ENCODE data around the gene STRBP. TPM values are rescaled to one million over a fixed set of nuclear protein-coding genes. Genes with fewer than 3 reads are reported as not detected.

The STRBP gene
- total and polyA plus RNA-seq, 9 of the 15 experiments (the other 6 are each of a cell fraction or from before 2014, with no cell fraction given) = 27.7 to 84.0 (median 70.2) TPM

GRCh38 chr9:123300554-123300953 lies 32.2 kb upstream of the STRBP start (continued):
- TF ChIP-seq ARID3A (IDR thresholded peaks at IDR 0.05; ENCODE audit: borderline replicate concordance, low read depth, low read length) (no peak), PURB (CRISPR knock-in tag; IDR thresholded peaks at IDR 0.05; ENCODE audit: low read depth) (no peak), ATF7 (IDR thresholded peaks at IDR 0.05) (no peak), SIX5 (IDR thresholded peaks at IDR 0.05; ENCODE audit: borderline replicate concordance in 1 of 2, insufficient read depth in 1 of 2, low read depth in 1 of 2, low read length in 2 of 2) (no peak), GABPA (tag; conservative IDR thresholded peaks at IDR 0.05; ENCODE audit: low read depth) (no peak), ZNF354B (CRISPR knock-in tag; IDR thresholded peaks at IDR 0.05) (no peak), MED1 (CRISPR knock-in tag; IDR thresholded peaks at IDR 0.05; ENCODE audit: borderline replicate concordance) (no peak), TFAM (CRISPR knock-in tag; conservative IDR thresholded peaks at IDR 0.05) (no peak), SMAD4 (CRISPR knock-in tag; conservative IDR thresholded peaks at IDR 0.05) (no peak), YBX1 (IDR thresholded peaks at IDR 0.05) (no peak), SAFB2 (IDR thresholded peaks at IDR 0.05; ENCODE audit: borderline replicate concordance, low read depth, low read length, severe bottlenecking) (no peak), SOX6 (IDR thresholded peaks at IDR 0.05) (peak; percentile 20; the same call in 1 of the 2 replicates), E2F8 (IDR thresholded peaks at IDR 0.05; ENCODE audit: low read depth, partially characterized antibody) (no peak), ZNF124 (CRISPR knock-in tag; IDR thresholded peaks at IDR 0.05) (no peak), ZNF133 (CRISPR knock-in tag; IDR thresholded peaks at IDR 0.05) (no peak), GTF2F1 (IDR thresholded peaks at IDR 0.05; ENCODE audit: low read depth, low read length) (no peak), SP2 (IDR thresholded peaks at IDR 0.05; ENCODE audit: extremely low read depth, low read depth, low read length, poor library complexity, severe bottlenecking) (no peak), ZBTB9 (CRISPR knock-in tag; IDR thresholded peaks at IDR 0.05) (no peak), ZBTB2 (IDR thresholded peaks at IDR 0.05) (no peak), SUPT5H (IDR thresholded peaks at IDR 0.05) (no peak), SREBF2 (CRISPR knock-in tag; IDR thresholded peaks at IDR 0.05) (no peak)

Data from K562 (cell line).